GM12873 (cell line): Measurements from ENCODE around the gene ZNF207.

Experiments
- CTCF ChIP-seq: IDR thresholded peaks from 2 replicates; pipeline ENCODE4 v1.5.1; 2012; ENCODE audit warnings: low read depth, mild to moderate bottlenecking, moderate library complexity, low read length, control low read depth; ENCODE audit not compliant: insufficient read depth; ENCODE audit errors: missing control alignments

Gene ZNF207

GRCh38 chr17:32314636-32315035 lies 35.3 kb upstream of the ZNF207 start:
- TF ChIP-seq CTCF, result no peak

GRCh38 chr17:32315171-32315570 lies 34.8 kb upstream of the ZNF207 start:
- no peak for TF ChIP-seq CTCF

- no peak for TF ChIP-seq CTCF
Observed at GRCh38 chr17:32317353-32317752, 32.6 kb upstream of the ZNF207 start.

GRCh38 chr17:32318071-32318470 lies 31.9 kb upstream of the ZNF207 start:
- no peak for TF ChIP-seq CTCF

- peak; percentile 99 for TF ChIP-seq CTCF
Observed at GRCh38 chr17:32319548-32319905, 30.4 kb upstream of the ZNF207 start.

GRCh38 chr17:32320847-32321246 lies 29.1 kb upstream of the ZNF207 start:
- TF ChIP-seq CTCF, result no peak

- TF ChIP-seq CTCF, result no peak
Observed at GRCh38 chr17:32323046-32323445, 26.9 kb upstream of the ZNF207 start.
